HUES64 (cell line): ENCODE data around the gene AP1M2.
"Not testable (repeated sequence)": the region's sequence is repeated elsewhere in the genome, so short reads cannot be mapped to it uniquely, and the experiment has no call there.

ENCODE experiments used
- H3K27ac ChIP-seq: 2 replicates; pipeline ENCODE4 v1.7.0; 2013; ENCODE audit warnings: low read depth, low read length, inconsistent platforms
- H3K27me3 ChIP-seq: 2 replicates; pipeline ENCODE4 v1.6.1; 2013; ENCODE audit warnings: mild to moderate bottlenecking, low read length; ENCODE audit not compliant: insufficient read depth
- H3K36me3 ChIP-seq: 2 replicates; pipeline ENCODE4 v1.6.1; 2013; ENCODE audit warnings: mild to moderate bottlenecking, low read length; ENCODE audit not compliant: insufficient read depth
- H3K4me1 ChIP-seq: 2 replicates; pipeline ENCODE4 v1.6.1; 2013; ENCODE audit warnings: mild to moderate bottlenecking, low read length, moderate library complexity; ENCODE audit not compliant: insufficient read depth
- H3K4me3 ChIP-seq: 2 replicates; pipeline ENCODE4 v1.5.1; 2013; ENCODE audit warnings: mild to moderate bottlenecking, low read length, moderate library complexity
- H3K9ac ChIP-seq: 2 replicates; pipeline ENCODE4 v1.6.1; 2013; ENCODE audit warnings: mild to moderate bottlenecking, low read depth, low read length
- H3K9me3 ChIP-seq: 2 replicates; pipeline ENCODE4 v1.6.1; 2013; ENCODE audit warnings: low read depth, low read length; ENCODE audit not compliant: insufficient read depth
- WGBS: fragments of 150-250, 120-280 bp; methylation state at CpG from one replicate; pipeline ENCODE4 v1.1.7; 2013; ENCODE audit warnings: missing lambda C conversion rate; 5-methylcytosine and 5-hydroxymethylcytosine counted together

Gene AP1M2

GRCh38 chr19:10574462-10574861 is 12.7 kb downstream of the AP1M2 start:
- no peak overlapping the region for H3K27ac ChIP-seq
- 93% methylated on average over 8 of the region's 8 CpGs for WGBS
- no peaks in the 10 kb centered on the region for H3K9me3 ChIP-seq
- H3K4me3 ChIP-seq: no peak overlapping the region
- no peak overlapping the region for H3K9ac ChIP-seq
- no peaks in the 10 kb centered on the region for H3K27me3 ChIP-seq
- H3K36me3 ChIP-seq: peaks cover 19% of the 10 kb centered on the region
- no peaks in the 10 kb centered on the region for H3K4me1 ChIP-seq

GRCh38 chr19:10573793-10574192 is 13.3 kb downstream of the AP1M2 start:
- H3K27ac ChIP-seq, H3K4me3 ChIP-seq, H3K9ac ChIP-seq, H3K27me3 ChIP-seq, H3K4me1 ChIP-seq, H3K9me3 ChIP-seq: not testable (repeated sequence)
- 89% methylated on average over 5 of the region's 6 CpGs for WGBS
- H3K36me3 ChIP-seq: peaks cover 16% of the 10 kb centered on the region; the same call in 1 of the 2 replicates

GRCh38 chr19:10568826-10569651 is 18.1 kb downstream of the AP1M2 start, which contains the start of gene CDKN2D:
Gene CDKN2D (minus strand): TSS chr19:10568979. CDS start chr19:10568653, 326 bp downstream.
- Histone ChIP-seq H3K9ac (peak within 1 kb of the TSS; percentile 97), H3K36me3 (peaks cover 4% of the 10 kb centered on the region), H3K27ac (peak within 1 kb of the TSS; percentile 99), H3K9me3 (no peaks in the 10 kb centered on the region), H3K4me3 (peak within 1 kb of the TSS; percentile 85), H3K27me3 (peaks cover 22% of the 10 kb centered on the region), H3K4me1 (0 out of 2 replicates have a peak, but pooled peaks cover 12% of the 10 kb centered on the region)
- under 1% methylated on average over 69 of the region's 71 CpGs for WGBS

- 2% methylated on average over 58 of the region's 58 CpGs for WGBS
- H3K4me1 ChIP-seq: 0 out of 2 replicates have a peak, but pooled peaks cover 12% of the 10 kb centered on the region
- peak overlapping the region; percentile 42; the same call in 1 of the 2 replicates for H3K9ac ChIP-seq
- H3K36me3 ChIP-seq: peaks cover 8% of the 10 kb centered on the region
- peaks cover 22% of the 10 kb centered on the region for H3K27me3 ChIP-seq
- H3K9me3 ChIP-seq: no peaks in the 10 kb centered on the region
- peak overlapping the region; percentile 85 for H3K4me3 ChIP-seq
- no peak overlapping the region for H3K27ac ChIP-seq
Measured at GRCh38 chr19:10568062-10568825, 18.9 kb downstream of the AP1M2 start.

- no peak overlapping the region for H3K9ac ChIP-seq
- H3K36me3 ChIP-seq: peaks cover 10% of the 10 kb centered on the region
- peak overlapping the region; percentile 85 for H3K4me3 ChIP-seq
- 0 out of 2 replicates have a peak, but pooled peaks cover 12% of the 10 kb centered on the region for H3K4me1 ChIP-seq
- 42% methylated on average over 5 of the region's 5 CpGs for WGBS
- H3K27ac ChIP-seq: no peak overlapping the region
- peaks cover 22% of the 10 kb centered on the region for H3K27me3 ChIP-seq
- no peaks in the 10 kb centered on the region for H3K9me3 ChIP-seq
Measured at GRCh38 chr19:10567656-10568055, 19.5 kb downstream of the AP1M2 start.

GRCh38 chr19:10566658-10567410 is 20.3 kb downstream of the AP1M2 start:
- peaks cover 17% of the 10 kb centered on the region for H3K36me3 ChIP-seq
- 81% methylated on average over 19 of the region's 19 CpGs for WGBS
- 0 out of 2 replicates have a peak, but pooled peaks cover 12% of the 10 kb centered on the region for H3K4me1 ChIP-seq
- no peak overlapping the region for H3K27ac ChIP-seq
- peaks cover 22% of the 10 kb centered on the region for H3K27me3 ChIP-seq
- no peak overlapping the region for H3K9ac ChIP-seq
- H3K4me3 ChIP-seq: peak overlapping the region; percentile 89
- no peaks in the 10 kb centered on the region for H3K9me3 ChIP-seq

- Histone ChIP-seq H3K4me3 (peak overlapping the region; percentile 89), H3K4me1 (0 out of 2 replicates have a peak, but pooled peaks cover 12% of the 10 kb centered on the region), H3K9ac (no peak overlapping the region), H3K27me3 (peaks cover 22% of the 10 kb centered on the region), H3K36me3 (peaks cover 20% of the 10 kb centered on the region), H3K27ac (no peak overlapping the region), H3K9me3 (no peaks in the 10 kb centered on the region)
- WGBS: 29% methylated on average over 4 of the region's 4 CpGs
Measured at GRCh38 chr19:10566408-10566657, 20.8 kb downstream of the AP1M2 start.

- Histone ChIP-seq H3K9ac (peak within 1 kb of the TSS; percentile 91), H3K4me3 (peak within 1 kb of the TSS; percentile 89), H3K9me3 (no peaks in the 10 kb centered on the region), H3K27me3 (peaks cover 22% of the 10 kb centered on the region), H3K27ac (peak within 1 kb of the TSS; percentile 93), H3K4me1 (0 out of 2 replicates have a peak, but pooled peaks cover 12% of the 10 kb centered on the region), H3K36me3 (peaks cover 26% of the 10 kb centered on the region)
- under 1% methylated on average over 94 of the region's 94 CpGs for WGBS
Measured at GRCh38 chr19:10565567-10566407, 21.3 kb downstream of the AP1M2 start, which contains the start of gene KRI1. Gene KRI1 (minus strand): TSS chr19:10566010. CDS start chr19:10565999, 11 bp downstream.

- H3K9me3 ChIP-seq: no peaks in the 10 kb centered on the region
- H3K27ac ChIP-seq: peak overlapping the region; percentile 93
- 10% methylated on average over 10 of the region's 10 CpGs for WGBS
- H3K9ac ChIP-seq: peak overlapping the region; percentile 91
- peak overlapping the region; percentile 89 for H3K4me3 ChIP-seq
- H3K36me3 ChIP-seq: peaks cover 32% of the 10 kb centered on the region
- 0 out of 2 replicates have a peak, but pooled peaks cover 12% of the 10 kb centered on the region for H3K4me1 ChIP-seq
- H3K27me3 ChIP-seq: peaks cover 22% of the 10 kb centered on the region
Measured at GRCh38 chr19:10565028-10565566, 22.0 kb downstream of the AP1M2 start.

- Histone ChIP-seq H3K9ac (no peak overlapping the region), H3K4me3 (no peak overlapping the region), H3K36me3 (peaks cover 54% of the 10 kb centered on the region), H3K4me1 (0 out of 2 replicates have a peak, but pooled peaks cover 7% of the 10 kb centered on the region), H3K27me3 (peaks cover 14% of the 10 kb centered on the region), H3K9me3 (no peaks in the 10 kb centered on the region), H3K27ac (no peak overlapping the region)
- WGBS: 95% methylated on average over 5 of the region's 5 CpGs
Measured at GRCh38 chr19:10562609-10563008, 24.5 kb downstream of the AP1M2 start.
